Left forelimb (tissue), 1 donor: ENCODE results near the gene SPNS2.

Experiments used
- DNase-seq: peaks from one replicate; pipeline ENCODE4 v3.0.0-alpha.2; 2018; ENCODE audit warnings: low spot score

The SPNS2 gene

GRCh38 chr17:4480929-4481898 lies 17.5 kb upstream of the SPNS2 start:
- no peak for DNase-seq

- no peak for DNase-seq
Observed at GRCh38 chr17:4482338-4483011, 16.2 kb upstream of the SPNS2 start.

GRCh38 chr17:4483012-4483840 lies 15.5 kb upstream of the SPNS2 start:
- DNase-seq: no peak

GRCh38 chr17:4485676-4486646 lies 12.7 kb upstream of the SPNS2 start:
- DNase-seq: no peak

- DNase-seq: no peak
Observed at GRCh38 chr17:4487296-4487695, 11.4 kb upstream of the SPNS2 start.

GRCh38 chr17:4487820-4488716 lies 10.6 kb upstream of the SPNS2 start:
- DNase-seq: no peak

- DNase-seq: no peak
Observed at GRCh38 chr17:4488989-4489595, 9.6 kb upstream of the SPNS2 start.

- DNase-seq: no peak
Observed at GRCh38 chr17:4490109-4490591, 8.5 kb upstream of the SPNS2 start.

GRCh38 chr17:4490637-4491061 lies 8.0 kb upstream of the SPNS2 start:
- no peak for DNase-seq

GRCh38 chr17:4492721-4493561 lies 5.7 kb upstream of the SPNS2 start:
- DNase-seq: no peak

- DNase-seq: no peak
Observed at GRCh38 chr17:4497101-4497824, 1.4 kb upstream of the SPNS2 start.

- no peak for DNase-seq
Observed at GRCh38 chr17:4499431-4500190, 930 bp downstream of the SPNS2 start.

GRCh38 chr17:4500191-4500571 lies 1.5 kb downstream of the SPNS2 start:
- DNase-seq: no peak

GRCh38 chr17:4501295-4501949 lies 2.7 kb downstream of the SPNS2 start:
- DNase-seq: no peak

GRCh38 chr17:4502466-4503154 lies 3.9 kb downstream of the SPNS2 start:
- DNase-seq: no peak
